BE2C (cell line): Measurements from ENCODE around the gene DFFB.

ENCODE experiments used
- DNase-seq: peaks from one replicate; pipeline ENCODE4 v3.0.0-alpha.2; 2020
- H3K27me3 ChIP-seq: fragments of 250-450 bp; sonication (Bioruptor Pico); 2 replicates; pipeline ENCODE4 v1.5.1; 2020; ENCODE audit warnings: mild to moderate bottlenecking
- H3K36me3 ChIP-seq: fragments of 250-450 bp; sonication (Bioruptor Pico); 2 replicates; pipeline ENCODE4 v1.5.1; 2020; ENCODE audit warnings: mild to moderate bottlenecking
- H3K4me1 ChIP-seq: fragments of 250-450 bp; sonication (Bioruptor Pico); 2 replicates; pipeline ENCODE4 v1.5.1; 2020
- H3K4me3 ChIP-seq: 2 replicates; pipeline ENCODE4 v1.5.1; 2011; ENCODE audit warnings: low read depth, low read length
- H3K9me3 ChIP-seq: fragments of 250-450 bp; sonication (Bioruptor Pico); 2 replicates; pipeline ENCODE4 v1.5.1; 2020
- CTCF ChIP-seq: IDR thresholded peaks from 2 replicates; pipeline ENCODE4 v1.5.1; 2012; ENCODE audit warnings: mild to moderate bottlenecking, low read depth, low read length

Gene DFFB

GRCh38 chr1:3925256-3925655 is 68.0 kb downstream of the DFFB start:
- no peak for TF ChIP-seq CTCF
- no peaks in the 10 kb centered on the region for H3K27me3 ChIP-seq
- no peaks in the 10 kb centered on the region for H3K4me1 ChIP-seq
- no peak overlapping the region for H3K4me3 ChIP-seq
- H3K9me3 ChIP-seq = no peaks in the 10 kb centered on the region
- H3K36me3 ChIP-seq = no peaks in the 10 kb centered on the region
- no peak for DNase-seq

GRCh38 chr1:3925762-3926161 is 68.5 kb downstream of the DFFB start:
- H3K36me3 ChIP-seq = no peaks in the 10 kb centered on the region
- no peak for TF ChIP-seq CTCF
- no peak for DNase-seq
- no peak overlapping the region for H3K4me3 ChIP-seq
- no peaks in the 10 kb centered on the region for H3K27me3 ChIP-seq
- H3K9me3 ChIP-seq = no peaks in the 10 kb centered on the region
- H3K4me1 ChIP-seq = no peaks in the 10 kb centered on the region

- Histone ChIP-seq H3K4me3 (no peak overlapping the region), H3K36me3 (no peaks in the 10 kb centered on the region), H3K9me3 (no peaks in the 10 kb centered on the region), H3K4me1 (no peaks in the 10 kb centered on the region), H3K27me3 (no peaks in the 10 kb centered on the region)
- TF ChIP-seq CTCF = no peak
- no peak for DNase-seq
These were observed 69.7 kb downstream of the DFFB start for GRCh38 chr1:3926956-3927355.

- no peaks in the 10 kb centered on the region for H3K4me1 ChIP-seq
- no peaks in the 10 kb centered on the region for H3K36me3 ChIP-seq
- no peak for DNase-seq
- H3K4me3 ChIP-seq = no peak overlapping the region
- no peak for TF ChIP-seq CTCF
- H3K9me3 ChIP-seq = no peaks in the 10 kb centered on the region
- H3K27me3 ChIP-seq = no peaks in the 10 kb centered on the region
These were observed 71.3 kb downstream of the DFFB start for GRCh38 chr1:3928586-3928985.

- Histone ChIP-seq H3K4me3 (no peak overlapping the region), H3K27me3 (no peaks in the 10 kb centered on the region), H3K4me1 (no peaks in the 10 kb centered on the region), H3K9me3 (no peaks in the 10 kb centered on the region), H3K36me3 (no peaks in the 10 kb centered on the region)
- DNase-seq = no peak
- TF ChIP-seq CTCF = no peak
These were observed 71.8 kb downstream of the DFFB start for GRCh38 chr1:3929126-3929525.

- Histone ChIP-seq H3K36me3 (no peaks in the 10 kb centered on the region), H3K9me3 (no peaks in the 10 kb centered on the region), H3K27me3 (no peaks in the 10 kb centered on the region), H3K4me3 (no peak overlapping the region), H3K4me1 (no peaks in the 10 kb centered on the region)
- TF ChIP-seq CTCF = no peak
- no peak for DNase-seq
These were observed 73.2 kb downstream of the DFFB start for GRCh38 chr1:3930301-3931006.
